Mesendoderm (in vitro differentiated cells): Measurements from ENCODE around the gene HDHD3.
A peak's percentile ranks its signal among the peaks of the same experiment; 100 is the strongest.

Experiments used
- DNase-seq: peaks from one replicate; pipeline ENCODE4 v3.0.0; 2013
- H2AK5ac ChIP-seq: 2 replicates; pipeline ENCODE4 v1.6.1; 2013; ENCODE audit warnings: low read length, inconsistent platforms
- H2BK120ac ChIP-seq: 2 replicates; pipeline ENCODE4 v1.6.1; 2013; ENCODE audit warnings: low read depth, mild to moderate bottlenecking, low read length, moderate library complexity, mixed read lengths
- H2BK15ac ChIP-seq: replicated peaks from 2 replicates; pipeline ENCODE4 v1.6.1; 2013; ENCODE audit warnings: low read depth, mild to moderate bottlenecking, moderate library complexity
- H2BK5ac ChIP-seq: 2 replicates; pipeline ENCODE4 v1.6.1; 2013; ENCODE audit warnings: low read length, inconsistent platforms
- H3K18ac ChIP-seq: 2 replicates; pipeline ENCODE4 v1.6.1; 2013; ENCODE audit warnings: mild to moderate bottlenecking, low read length, mixed read lengths
- H3K23ac ChIP-seq: one replicate; pipeline ENCODE4 v1.6.1; 2013; ENCODE audit warnings: low read length
- H3K27ac ChIP-seq: 2 replicates; pipeline ENCODE4 v1.5.1; 2013; ENCODE audit warnings: low read depth, mild to moderate bottlenecking, inconsistent platforms, low read length, moderate library complexity
- H3K27me3 ChIP-seq: 2 replicates; pipeline ENCODE4 v1.6.1; 2013; ENCODE audit warnings: low read length, control low read depth, mild to moderate bottlenecking, inconsistent platforms; ENCODE audit not compliant: insufficient read depth, poor library complexity
- H3K36me3 ChIP-seq: 2 replicates; pipeline ENCODE4 v1.6.1; 2013; ENCODE audit warnings: low read length, inconsistent platforms; ENCODE audit not compliant: control insufficient read depth, insufficient read depth
- H3K4ac ChIP-seq: one replicate; pipeline ENCODE4 v1.6.1; 2013; ENCODE audit warnings: low read depth, mild to moderate bottlenecking, low read length, moderate library complexity
- H3K4me1 ChIP-seq: 2 replicates; pipeline ENCODE4 v1.6.1; 2013; ENCODE audit warnings: low read depth, low read length, inconsistent platforms; ENCODE audit not compliant: control insufficient read depth
- H3K4me2 ChIP-seq: 2 replicates; pipeline ENCODE4 v1.6.1; 2013; ENCODE audit warnings: low read length
- H3K4me3 ChIP-seq: 2 replicates; pipeline ENCODE4 v1.5.1; 2013; ENCODE audit warnings: mild to moderate bottlenecking, low read length
- H3K56ac ChIP-seq: one replicate; pipeline ENCODE4 v1.6.1; 2013; ENCODE audit warnings: low read length
- H3K79me1 ChIP-seq: 2 replicates; pipeline ENCODE4 v1.6.1; 2013; ENCODE audit warnings: low read length, inconsistent platforms
- H3K79me2 ChIP-seq: 2 replicates; pipeline ENCODE4 v1.6.1; 2013; ENCODE audit warnings: mild to moderate bottlenecking, low read length; ENCODE audit not compliant: control insufficient read depth, insufficient read depth
- H3K9ac ChIP-seq: 2 replicates; pipeline ENCODE4 v1.6.1; 2013; ENCODE audit warnings: low read length, inconsistent platforms
- H4K5ac ChIP-seq: one replicate; pipeline ENCODE4 v1.6.1; 2013; ENCODE audit warnings: low read length
- H4K8ac ChIP-seq: one replicate; pipeline ENCODE4 v1.6.1; 2013; ENCODE audit warnings: low read depth, mild to moderate bottlenecking, control low read depth, low read length, moderate library complexity
- WGBS: extraction: QIAGEN DNeasy Blood & Tissue Kit; methylation state at CpG from one replicate; pipeline ENCODE4 v1.1.7; 2013; ENCODE audit warnings: low lambda C conversion rate, missing lambda C conversion rate; ENCODE audit not compliant: insufficient coverage; ENCODE audit errors: extremely low coverage; 5-methylcytosine and 5-hydroxymethylcytosine counted together

The HDHD3 gene

DNA sequence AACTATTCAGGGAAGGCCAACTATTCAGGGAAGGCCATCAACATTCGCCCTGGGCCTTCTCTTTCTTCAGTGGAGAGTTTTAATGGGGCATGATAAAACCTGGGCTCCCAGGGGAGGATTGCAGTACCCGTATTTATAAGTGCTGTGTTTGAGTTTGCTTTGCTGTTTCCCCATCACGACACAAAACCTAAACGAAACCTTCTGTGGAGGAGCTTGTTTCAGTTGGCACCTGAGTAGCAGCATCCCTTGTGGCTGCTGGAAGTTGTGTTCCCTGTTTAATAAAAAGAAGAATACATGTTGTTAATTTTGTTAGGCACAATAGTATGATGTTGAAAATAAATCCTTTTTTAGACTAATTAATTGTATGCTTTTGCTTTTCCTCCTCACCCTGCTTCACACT, 45.0 kb downstream of the HDHD3 start:
- H4K8ac ChIP-seq = no peak overlapping the region
- no peak overlapping the region for H3K18ac ChIP-seq
- H3K23ac ChIP-seq = no peak overlapping the region
- H3K4ac ChIP-seq = no peak overlapping the region
- no peaks in the 10 kb centered on the region for H3K79me1 ChIP-seq
- DNase-seq = peak; percentile 54
- H2AK5ac ChIP-seq = no peak overlapping the region
- H2BK5ac ChIP-seq = no peak overlapping the region
- H3K9ac ChIP-seq = no peak overlapping the region
- H3K4me3 ChIP-seq = no peak overlapping the region
- no peaks in the 10 kb centered on the region for H3K4me1 ChIP-seq
- no peak overlapping the region for H4K5ac ChIP-seq
- no peaks in the 10 kb centered on the region for H3K79me2 ChIP-seq
- no peak overlapping the region for H2BK15ac ChIP-seq
- H2BK120ac ChIP-seq = no peak overlapping the region
- no peaks in the 10 kb centered on the region for H3K36me3 ChIP-seq
- H3K4me2 ChIP-seq = no peak overlapping the region
- H3K56ac ChIP-seq = no peak overlapping the region
- no CpG with 5 or more reads among the region's 4 CpGs for WGBS
- no peak overlapping the region for H3K27ac ChIP-seq
- H3K27me3 ChIP-seq = no peaks in the 10 kb centered on the region

DNA sequence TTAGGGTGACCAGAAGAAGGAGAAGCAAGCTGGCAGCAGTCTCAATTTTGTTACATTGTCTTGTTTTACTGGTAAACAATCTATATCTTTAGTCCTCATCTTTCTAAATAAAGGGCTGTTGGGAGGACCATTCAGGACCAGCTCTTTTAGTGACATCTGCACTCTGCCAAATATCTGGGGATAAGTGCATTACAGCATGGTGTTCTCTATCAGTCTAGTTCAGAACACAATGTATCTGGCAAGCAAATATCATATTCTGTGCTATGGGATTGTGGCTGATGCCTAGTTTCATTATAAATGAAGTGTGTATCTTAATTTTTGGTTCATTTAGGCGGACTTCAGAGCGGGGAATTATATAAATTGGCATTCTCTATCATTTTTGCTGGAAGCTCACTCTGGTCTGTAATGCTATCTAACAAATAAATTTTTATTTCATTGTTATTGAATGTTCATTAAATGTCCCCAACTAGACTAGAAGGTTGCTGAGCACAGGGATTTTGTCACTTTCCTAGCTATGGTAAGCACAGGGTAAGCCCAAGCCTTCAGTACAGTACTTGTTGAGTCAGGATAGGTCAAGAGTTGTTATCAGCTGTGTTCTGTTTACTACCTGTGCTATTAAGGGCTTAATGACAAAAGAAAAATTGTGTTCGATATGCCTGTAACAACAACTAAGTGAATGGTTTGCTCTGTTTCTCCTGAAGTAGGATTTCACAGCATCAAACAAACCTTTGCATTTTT, 48.6 kb downstream of the HDHD3 start:
- no peak overlapping the region for H3K4me3 ChIP-seq
- DNase-seq = no peak
- H2BK5ac ChIP-seq = no peak overlapping the region
- no peaks in the 10 kb centered on the region for H3K79me2 ChIP-seq
- H3K9ac ChIP-seq = no peak overlapping the region
- H4K8ac ChIP-seq = no peak overlapping the region
- H3K18ac ChIP-seq = no peak overlapping the region
- H3K27ac ChIP-seq = no peak overlapping the region
- no peak overlapping the region for H3K23ac ChIP-seq
- H2BK120ac ChIP-seq = no peak overlapping the region
- H3K56ac ChIP-seq = no peak overlapping the region
- no CpG with 5 or more reads among the region's 3 CpGs for WGBS
- no peaks in the 10 kb centered on the region for H3K27me3 ChIP-seq
- no peaks in the 10 kb centered on the region for H3K4me1 ChIP-seq
- H3K4ac ChIP-seq = no peak overlapping the region
- no peak overlapping the region for H4K5ac ChIP-seq
- H2AK5ac ChIP-seq = no peak overlapping the region
- no peak overlapping the region for H2BK15ac ChIP-seq
- H3K79me1 ChIP-seq = no peaks in the 10 kb centered on the region
- no peak overlapping the region for H3K4me2 ChIP-seq
- H3K36me3 ChIP-seq = no peaks in the 10 kb centered on the region

- DNase-seq = no peak
- Histone ChIP-seq H3K4me1 (no peaks in the 10 kb centered on the region), H4K5ac (no peak overlapping the region), H3K23ac (no peak overlapping the region), H3K79me2 (no peaks in the 10 kb centered on the region), H3K4ac (no peak overlapping the region), H2BK120ac (no peak overlapping the region), H3K4me3 (no peak overlapping the region), H2AK5ac (no peak overlapping the region), H3K56ac (no peak overlapping the region), H3K27ac (no peak overlapping the region), H3K27me3 (no peaks in the 10 kb centered on the region), H3K36me3 (no peaks in the 10 kb centered on the region), H4K8ac (no peak overlapping the region), H3K9ac (no peak overlapping the region), H3K18ac (no peak overlapping the region), H3K4me2 (no peak overlapping the region), H2BK5ac (no peak overlapping the region), H3K79me1 (no peaks in the 10 kb centered on the region), H2BK15ac (no peak overlapping the region)
- WGBS = no CpG with 5 or more reads among the region's 4 CpGs
Observed at GRCh38 chr9:113326230-113326629, 50.6 kb downstream of the HDHD3 start.
